DOHH2 (cell line): Measurements from ENCODE around the gene PID1.

Source experiments
- H3F3A ChIP-seq: fragments of 200-600 bp; sonication (generic), shearing (Covaris generic); 2 replicates; pipeline ENCODE4 v1.6.0; 2016; ENCODE audit warnings: antibody characterized with exemption, mild to moderate bottlenecking; ENCODE audit not compliant: control insufficient read depth, insufficient read depth
- H3K27ac ChIP-seq: fragments of 200-600 bp; sonication (generic); 2 replicates; pipeline ENCODE4 v1.5.1; 2014; ENCODE audit warnings: low read depth, mild to moderate bottlenecking, low read length, moderate library complexity
- H3K27me3 ChIP-seq: fragments of 200-600 bp; sonication (generic); 2 replicates; pipeline ENCODE4 v1.6.1; 2014; ENCODE audit warnings: mild to moderate bottlenecking, low read length, mixed read lengths; ENCODE audit not compliant: control insufficient read depth
- H3K36me3 ChIP-seq: fragments of 200-600 bp; sonication (generic); 2 replicates; pipeline ENCODE4 v1.6.1; 2014; ENCODE audit warnings: mild to moderate bottlenecking, low read length, moderate library complexity, mixed read lengths; ENCODE audit not compliant: control insufficient read depth
- H3K4me1 ChIP-seq: fragments of 200-600 bp; sonication (generic); 2 replicates; pipeline ENCODE4 v1.6.1; 2014; ENCODE audit warnings: mild to moderate bottlenecking, low read length, mixed read lengths; ENCODE audit not compliant: control insufficient read depth
- H3K4me2 ChIP-seq: fragments of 200-600 bp; sonication (generic); 2 replicates; pipeline ENCODE4 v1.6.0; 2014; ENCODE audit warnings: mild to moderate bottlenecking, low read length, moderate library complexity
- H3K4me3 ChIP-seq: fragments of 200-600 bp; sonication (generic); 2 replicates; pipeline ENCODE4 v1.5.1; 2014; ENCODE audit warnings: mild to moderate bottlenecking, low read length, mixed read lengths
- H3K79me2 ChIP-seq: fragments of 200-600 bp; sonication (generic); 2 replicates; pipeline ENCODE4 v1.6.1; 2014; ENCODE audit warnings: mild to moderate bottlenecking, low read length, mixed read lengths; ENCODE audit not compliant: control insufficient read depth
- H3K9me2 ChIP-seq: fragments of 200-600 bp; sonication (generic); replicated peaks from 2 replicates; pipeline ENCODE4 v1.6.1; 2014; ENCODE audit warnings: mild to moderate bottlenecking, low read length, mixed read lengths; ENCODE audit not compliant: control insufficient read depth
- H3K9me3 ChIP-seq: fragments of 200-600 bp; sonication (generic); 2 replicates; pipeline ENCODE4 v1.6.1; 2014; ENCODE audit warnings: antibody characterized with exemption, low read length, mixed read lengths; ENCODE audit not compliant: control insufficient read depth, insufficient read depth
- H4K20me1 ChIP-seq: fragments of 200-600 bp; sonication (generic); 2 replicates; pipeline ENCODE4 v1.6.0; 2014; ENCODE audit warnings: low read depth, mild to moderate bottlenecking, antibody characterized with exemption, low read length, moderate library complexity; ENCODE audit not compliant: control insufficient read depth, insufficient read depth
- CTCF ChIP-seq: fragments of 200-600 bp; sonication (generic); IDR thresholded peaks from one replicate; pipeline ENCODE4 v1.5.1; 2014; ENCODE audit warnings: antibody characterized with exemption, mild to moderate bottlenecking, low read depth, low read length; ENCODE audit not compliant: poor library complexity, severe bottlenecking
- EZH2phosphoT487 ChIP-seq: fragments of 200-600 bp; sonication (generic); IDR thresholded peaks from 2 replicates; pipeline ENCODE4 v1.6.1; 2017; ENCODE audit warnings: borderline replicate concordance, mild to moderate bottlenecking, antibody characterized with exemption, low read length, moderate library complexity, mixed read lengths

Gene PID1

GRCh38 chr2:229199267-229199666 is 71.8 kb downstream of the PID1 start:
- Histone ChIP-seq H3K9me2 (no peaks in the 10 kb centered on the region), H3K4me3 (no peak overlapping the region), H3K79me2 (no peaks in the 10 kb centered on the region), H3K27ac (no peak overlapping the region), H4K20me1 (no peaks in the 10 kb centered on the region), H3K4me1 (no peaks in the 10 kb centered on the region), H3K27me3 (no peaks in the 10 kb centered on the region), H3K9me3 (no peaks in the 10 kb centered on the region), H3K36me3 (no peaks in the 10 kb centered on the region), H3F3A (no peaks in the 10 kb centered on the region), H3K4me2 (no peak overlapping the region)
- no peak for TF ChIP-seq CTCF
- TF ChIP-seq EZH2phosphoT487: no peak

- Histone ChIP-seq H3K4me2 (no peak overlapping the region), H3K4me1 (no peaks in the 10 kb centered on the region), H3K4me3 (no peak overlapping the region), H3K27ac (no peak overlapping the region), H3F3A (no peaks in the 10 kb centered on the region), H3K27me3 (no peaks in the 10 kb centered on the region), H3K9me3 (no peaks in the 10 kb centered on the region), H3K9me2 (no peaks in the 10 kb centered on the region), H3K79me2 (no peaks in the 10 kb centered on the region), H3K36me3 (no peaks in the 10 kb centered on the region), H4K20me1 (no peaks in the 10 kb centered on the region)
- no peak for TF ChIP-seq CTCF
- TF ChIP-seq EZH2phosphoT487: no peak
These were observed 74.6 kb downstream of the PID1 start for GRCh38 chr2:229196448-229196847.

- H3F3A ChIP-seq: no peaks in the 10 kb centered on the region
- H3K79me2 ChIP-seq: no peaks in the 10 kb centered on the region
- H3K4me1 ChIP-seq: no peaks in the 10 kb centered on the region
- H3K27me3 ChIP-seq: no peaks in the 10 kb centered on the region
- no peaks in the 10 kb centered on the region for H3K9me3 ChIP-seq
- no peak overlapping the region for H3K4me3 ChIP-seq
- H3K4me2 ChIP-seq: no peak overlapping the region
- TF ChIP-seq EZH2phosphoT487 (no peak), CTCF (no peak)
- H3K27ac ChIP-seq: no peak overlapping the region
- no peaks in the 10 kb centered on the region for H4K20me1 ChIP-seq
- no peaks in the 10 kb centered on the region for H3K9me2 ChIP-seq
- no peaks in the 10 kb centered on the region for H3K36me3 ChIP-seq
These were observed 75.6 kb downstream of the PID1 start for GRCh38 chr2:229195346-229195947.
